NCI-H2196 treated with DMSO at 0.1 percent for 48 hours (cell line): ENCODE data around the gene PRR33.

ENCODE experiments used
- DNase-seq: peaks from one replicate; lab custom pipeline; 2025; ENCODE audit not compliant: unreplicated experiment; lab: John Stamatoyannopoulos, UW

PRR33 gene

DNA sequence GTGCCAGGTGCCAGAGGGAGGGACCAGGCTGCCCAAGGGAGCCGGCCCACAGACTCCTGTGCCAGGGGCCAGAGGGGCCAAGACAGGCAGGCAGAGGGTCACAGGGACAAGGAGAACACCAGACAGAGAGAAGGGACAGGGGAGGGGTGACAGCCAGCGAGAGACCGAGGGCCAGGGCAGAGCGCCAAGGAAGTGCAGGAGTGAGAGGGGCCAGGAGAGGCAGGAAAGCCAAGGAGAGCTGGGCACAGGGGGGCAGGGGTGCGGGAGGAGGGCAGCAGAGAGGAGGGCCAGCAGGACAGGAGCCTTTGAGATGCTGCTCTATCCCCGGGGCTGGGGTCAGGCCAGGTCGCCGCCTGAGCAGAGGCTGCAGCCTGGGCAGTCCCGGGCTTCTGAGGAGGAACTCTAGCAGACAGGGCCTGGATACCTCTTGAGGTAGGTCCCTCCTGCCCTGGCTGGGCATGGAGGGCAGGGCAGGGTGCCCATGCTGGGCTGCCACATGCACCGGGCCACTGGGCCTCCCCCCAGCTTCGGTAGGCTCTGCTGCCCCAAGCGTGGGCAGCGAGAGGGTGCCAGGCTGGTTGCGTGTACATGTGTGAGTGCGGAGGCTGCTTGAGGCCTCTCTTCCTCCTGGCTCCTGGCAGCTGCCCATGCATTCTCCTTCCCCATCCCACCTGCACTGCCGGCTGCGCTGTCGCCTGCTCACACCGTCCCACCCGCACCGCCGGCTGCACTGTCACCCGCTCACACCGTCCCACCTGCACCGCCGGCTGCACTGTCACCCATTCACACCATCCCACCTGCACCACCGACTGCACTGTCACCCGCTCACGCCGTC is 26.6 kb downstream of the PRR33 start:
- DNase-seq, result no peak

GRCh38 chr11:1864231-1864630 is 27.5 kb downstream of the PRR33 start:
- DNase-seq, result no peak

DNA sequence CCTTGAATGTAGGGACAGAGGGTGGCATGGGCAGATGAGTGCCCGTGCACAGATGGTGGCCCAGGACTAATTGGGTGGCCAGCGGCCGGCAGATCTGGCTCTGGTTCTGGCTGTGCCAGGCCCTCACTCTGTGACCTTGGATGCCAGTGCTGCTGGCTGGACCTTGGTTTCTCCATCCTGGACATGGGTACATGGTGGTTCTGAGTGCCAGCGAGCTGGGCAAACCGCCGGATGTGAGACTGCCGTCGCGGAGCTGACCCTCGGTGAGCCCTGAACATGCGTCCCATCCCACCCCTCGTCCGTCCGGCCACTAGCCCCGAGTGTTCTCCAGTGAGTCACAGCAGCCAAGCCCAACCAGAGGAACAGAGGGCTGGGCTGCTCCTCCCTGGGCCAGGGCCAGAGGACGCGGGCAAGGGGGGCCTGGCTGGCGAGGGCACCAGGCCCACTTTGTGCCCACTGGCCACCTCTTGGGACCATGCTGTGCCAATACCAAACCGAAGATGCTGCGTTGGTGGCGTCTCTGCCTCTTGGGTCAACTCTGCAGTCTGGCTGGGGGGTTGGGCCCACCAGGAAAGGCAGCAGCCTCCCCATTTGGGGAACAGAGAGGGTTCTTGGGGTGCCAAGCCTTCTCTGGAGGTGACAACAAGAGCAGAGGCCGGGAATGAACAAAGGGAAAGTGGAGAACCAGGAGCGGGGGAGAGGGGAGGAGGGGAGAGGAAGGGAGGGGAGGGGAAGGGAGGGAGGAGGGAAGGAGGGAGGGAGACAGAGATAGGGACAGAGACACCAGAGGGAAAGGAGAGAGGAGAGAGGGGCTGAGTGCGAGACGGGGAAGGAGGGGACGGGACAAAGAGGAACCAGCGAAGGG is 28.1 kb downstream of the PRR33 start:
- no peak for DNase-seq

GRCh38 chr11:1862588-1863351 is 28.9 kb downstream of the PRR33 start:
- DNase-seq, result no peak

- no peak for DNase-seq
These were observed 30.0 kb downstream of the PRR33 start for GRCh38 chr11:1861435-1862411.

GRCh38 chr11:1860108-1860507 is 31.6 kb downstream of the PRR33 start:
- DNase-seq, result no peak

DNA sequence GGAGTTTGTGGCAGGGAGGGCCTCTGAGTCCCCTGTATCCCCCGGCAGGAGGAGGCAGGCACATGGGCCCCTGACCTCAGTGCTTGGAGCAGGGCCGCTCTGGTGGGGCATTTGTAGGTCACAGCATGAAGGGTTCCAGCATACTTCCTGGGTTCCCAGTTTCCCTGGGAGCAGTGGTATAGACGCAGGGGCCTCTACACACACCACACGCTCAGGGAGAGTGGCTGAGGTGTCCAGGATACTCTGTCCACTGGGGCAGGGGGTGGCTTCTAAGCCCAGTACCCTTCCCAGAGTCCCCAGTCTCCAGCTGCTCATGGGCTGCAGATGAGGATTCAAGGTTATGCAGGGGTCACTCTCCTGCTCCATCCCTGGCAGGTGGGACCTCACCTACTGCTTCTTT is 32.7 kb downstream of the PRR33 start:
- DNase-seq, result no peak

GRCh38 chr11:1858576-1858975 is 33.1 kb downstream of the PRR33 start:
- DNase-seq, result no peak

DNA sequence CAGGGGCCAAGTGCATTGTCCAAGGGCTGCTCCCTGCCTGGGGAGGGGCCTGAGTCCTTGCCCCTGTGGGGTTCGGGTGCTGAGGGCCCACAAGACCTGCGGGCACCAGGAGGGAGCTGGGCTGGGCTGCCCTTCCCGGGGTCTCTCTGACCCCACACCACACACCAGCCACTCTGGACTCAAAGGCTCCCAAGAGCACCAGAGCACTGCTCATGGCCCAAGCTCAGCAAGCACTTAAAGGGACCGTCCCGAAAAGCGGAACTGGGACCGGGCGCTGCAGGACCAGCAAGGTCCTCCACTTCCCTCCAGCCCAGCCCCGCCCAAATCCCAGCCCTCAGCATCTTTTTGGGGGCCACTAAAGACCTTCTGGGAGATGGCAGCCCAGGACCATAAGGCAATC is 33.5 kb downstream of the PRR33 start:
- DNase-seq, result no peak

DNA sequence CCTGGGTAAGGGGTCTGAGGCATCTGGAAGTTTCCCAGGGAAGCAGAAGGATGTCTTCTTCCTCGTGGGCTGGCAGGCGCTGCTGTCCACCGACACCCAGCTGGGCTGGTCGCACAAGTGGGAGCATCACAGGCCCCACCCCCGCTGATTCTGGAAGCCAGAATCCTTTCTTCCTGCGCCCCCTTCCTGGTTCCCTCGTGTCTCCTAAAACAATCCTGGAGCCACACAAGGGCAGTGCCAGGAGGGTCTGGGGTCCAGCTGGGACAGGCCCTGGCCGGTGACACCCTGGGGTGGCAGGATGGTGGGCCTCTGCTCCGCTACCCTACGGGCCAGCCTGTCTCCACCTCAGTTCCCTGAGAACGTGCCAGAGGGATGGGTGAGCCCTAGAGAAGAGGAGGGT is 34.6 kb downstream of the PRR33 start:
- DNase-seq, result no peak

GRCh38 chr11:1856306-1857005 is 35.2 kb downstream of the PRR33 start:
- no peak for DNase-seq

- no peak for DNase-seq
These were observed 35.8 kb downstream of the PRR33 start for GRCh38 chr11:1855886-1856265.

DNA sequence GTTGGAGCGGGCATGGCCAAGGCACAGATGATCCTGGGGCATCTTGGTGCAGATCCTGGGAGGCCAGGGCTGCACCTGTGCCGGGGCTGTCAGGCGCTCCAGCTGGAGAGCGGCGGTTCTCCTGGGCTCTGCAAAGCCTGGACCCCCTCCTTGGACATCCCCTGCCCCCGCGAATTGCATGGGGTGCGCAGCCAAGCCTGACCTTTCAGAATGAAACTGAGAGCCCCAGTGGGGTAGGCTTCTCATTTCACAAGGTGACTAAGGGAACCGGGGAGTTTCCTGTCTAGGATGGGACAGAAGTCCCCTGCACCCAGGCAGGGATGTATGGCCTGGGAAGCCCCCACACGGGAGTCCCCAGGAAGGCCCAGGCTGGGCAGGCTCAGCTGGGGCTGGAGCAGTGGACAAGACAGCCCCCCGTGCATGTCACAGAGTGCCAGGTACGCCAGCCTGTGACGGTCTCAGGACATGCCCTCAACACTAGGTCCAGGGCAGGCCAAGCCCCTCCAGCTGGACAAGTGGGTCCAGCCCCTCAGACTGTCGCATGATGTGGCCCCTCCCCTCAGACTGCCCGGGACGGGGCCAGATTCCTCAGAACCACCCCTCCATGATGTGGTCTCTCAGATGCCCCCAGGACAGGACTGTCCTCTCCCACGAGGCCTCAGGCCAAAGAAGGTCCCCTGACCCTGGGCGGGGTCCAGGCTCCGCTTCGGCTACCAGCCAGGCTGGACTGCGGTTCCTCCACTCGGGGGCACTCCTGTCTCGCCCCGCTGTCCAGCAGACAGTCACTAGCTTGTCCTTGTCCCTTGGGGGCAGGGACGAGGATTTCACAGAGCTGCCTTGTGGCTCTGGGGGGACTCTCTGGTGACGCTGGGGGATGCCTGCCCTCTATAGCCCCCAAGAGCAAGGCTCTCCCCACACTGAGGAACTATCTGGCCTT is 36.5 kb downstream of the PRR33 start:
- no peak for DNase-seq

GRCh38 chr11:1854132-1854948 is 37.4 kb downstream of the PRR33 start:
- no peak for DNase-seq

DNA sequence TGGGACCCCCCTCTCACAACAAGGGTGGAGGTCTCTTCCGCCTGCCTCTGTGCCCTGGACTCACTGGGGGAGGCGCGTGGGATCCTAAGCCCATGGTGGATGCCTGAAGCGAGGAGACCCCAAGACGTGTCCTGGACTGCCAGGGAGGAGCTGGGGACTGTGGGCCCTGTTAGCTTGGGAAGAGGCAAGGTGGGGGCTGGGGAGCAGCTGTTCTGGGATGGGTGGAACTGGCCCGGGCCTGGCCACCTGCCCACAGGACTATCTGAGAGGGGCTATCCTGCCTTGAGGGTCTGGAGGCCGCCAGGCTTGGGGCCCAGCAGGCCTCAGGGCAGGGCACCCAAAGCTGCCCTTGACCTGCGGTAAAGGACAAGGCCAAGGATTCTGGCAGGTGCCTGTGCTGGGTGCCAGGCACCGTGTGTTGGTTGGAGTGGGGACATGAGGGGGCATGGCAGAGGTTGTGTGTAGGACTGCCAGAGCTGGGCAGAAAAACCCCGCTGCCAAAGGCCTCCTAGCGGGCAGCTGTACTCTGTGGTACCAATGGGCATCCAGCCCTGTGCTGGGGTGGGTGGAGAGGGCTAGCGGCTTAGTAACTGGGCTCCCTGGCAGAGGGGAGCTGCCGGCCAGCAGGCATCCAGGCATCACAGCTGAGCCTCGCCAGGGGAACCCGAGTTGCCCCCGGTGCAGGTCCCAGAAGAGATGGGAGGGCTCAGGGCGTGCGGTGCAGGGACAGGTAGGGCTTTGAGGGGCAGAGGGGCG is 38.1 kb downstream of the PRR33 start:
- DNase-seq, result no peak

DNA sequence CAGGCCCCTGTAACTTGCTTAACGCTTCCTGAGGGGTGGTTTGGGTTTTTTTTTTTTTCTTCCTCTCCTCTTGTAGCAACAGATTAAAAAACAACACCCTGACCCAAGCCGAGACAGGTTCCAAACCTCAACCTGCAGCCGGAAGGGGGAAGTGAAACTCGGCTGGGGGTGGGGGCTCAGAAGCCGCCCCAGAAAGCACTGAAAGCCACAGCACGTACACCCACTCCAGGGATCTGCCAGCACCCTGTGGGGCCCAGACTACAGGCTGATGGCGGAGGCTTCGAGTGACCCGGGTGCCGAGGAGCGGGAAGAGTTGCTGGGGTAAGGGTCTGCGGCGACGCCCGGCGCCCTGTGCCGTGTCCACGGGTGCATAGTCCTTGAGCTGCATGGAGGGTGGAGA is 38.8 kb downstream of the PRR33 start, which contains the start of gene LSP1:
LSP1 (plus strand) TSS at position 208 of the 400 bp plus-strand sequence; CDS start at position 269, 61 bp downstream.
- no peak for DNase-seq
